ENCODE measurements around the gene CEP41. TPM values are rescaled to one million over a fixed set of nuclear protein-coding genes. Genes with fewer than 3 reads are reported as not detected.
A peak's percentile ranks its signal among the peaks of the same experiment; 100 is the strongest.

CEP41 gene
- total RNA-seq, 2 experiments from 2014 or later = 3.3 to 4.8 TPM

GRCh38 chr7:130463553-130464434 is 23.0 kb upstream of the CEP41 start:
- no peaks in the 10 kb centered on the region for H3K27me3 ChIP-seq (ENCODE audit: control insufficient read depth in 1 of 2, insufficient read depth in 2 of 2, low read length in 2 of 2)
- H3K27me3 Mint-ChIP-seq = no peaks in the 10 kb centered on the region
- CTCF ChIA-PET = no interaction called here
- no peak overlapping the region for H3K27ac ChIP-seq (ENCODE audit: low read depth in 1 of 2, low read length in 2 of 2)
- POLR2A ChIA-PET = interaction anchor here (0.6 kb wide), 1 partner anchor 23 kb away, joined by 5 read pairs; no protein-coding TSS in a partner anchor
- intact Hi-C loops (cut with DNase I, micrococcal nuclease) = no loop called here
- TF ChIP-seq CTCF (IDR thresholded peaks at IDR 0.05) = peak; percentile 6
- H3K4me3 Mint-ChIP-seq = no peak overlapping the region
- H3K36me3 ChIP-seq (ENCODE audit: insufficient read depth, low read length) = no peaks in the 10 kb centered on the region
- ATAC-seq (ENCODE audit: poor library complexity) = no peak
- peaks cover 6 to 7% of the 10 kb centered on the region in 2 experiments for H3K9me3 ChIP-seq (ENCODE audit: control insufficient read depth in 1 of 2, insufficient read depth in 1 of 2, low read length in 2 of 2)
- H3K9me3 Mint-ChIP-seq = peaks cover 5% of the 10 kb centered on the region
- H3K4me1 Mint-ChIP-seq (ENCODE audit: low read depth) = peaks cover 8% of the 10 kb centered on the region
- H3K4me1 ChIP-seq (ENCODE audit: insufficient read depth, low read length) = no peaks in the 10 kb centered on the region
- DNase-seq = peak in 1 of 14 experiments; percentile 13
- H3K4me3 ChIP-seq (ENCODE audit: low read length) = no peak overlapping the region
- no peak overlapping the region for H3K27ac Mint-ChIP-seq
- peaks cover 6% of the 10 kb centered on the region for H3K36me3 Mint-ChIP-seq (ENCODE audit: low read depth)

GRCh38 chr7:130461272-130461671 is 20.5 kb upstream of the CEP41 start:
- intact Hi-C loops (cut with DNase I, micrococcal nuclease) = no loop called here
- H3K27me3 ChIP-seq (ENCODE audit: control insufficient read depth in 1 of 2, insufficient read depth in 2 of 2, low read length in 2 of 2) = no peaks in the 10 kb centered on the region
- H3K4me3 Mint-ChIP-seq = no peak overlapping the region
- ChIA-PET POLR2A (no interaction called here), CTCF (no interaction called here)
- ATAC-seq (ENCODE audit: poor library complexity) (no peak), DNase-seq (no peak)
- H3K27ac Mint-ChIP-seq = no peak overlapping the region
- H3K27me3 Mint-ChIP-seq = no peaks in the 10 kb centered on the region
- H3K36me3 Mint-ChIP-seq (ENCODE audit: low read depth) = peaks cover 6% of the 10 kb centered on the region
- TF ChIP-seq CTCF (IDR thresholded peaks at IDR 0.05) = no peak
- peaks cover 6 to 7% of the 10 kb centered on the region in 2 experiments for H3K9me3 ChIP-seq (ENCODE audit: control insufficient read depth in 1 of 2, insufficient read depth in 1 of 2, low read length in 2 of 2)
- H3K4me1 Mint-ChIP-seq (ENCODE audit: low read depth) = peaks cover 15% of the 10 kb centered on the region
- no peaks in the 10 kb centered on the region for H3K4me1 ChIP-seq (ENCODE audit: insufficient read depth, low read length)
- H3K36me3 ChIP-seq (ENCODE audit: insufficient read depth, low read length) = no peaks in the 10 kb centered on the region
- no peak overlapping the region for H3K27ac ChIP-seq (ENCODE audit: low read depth in 1 of 2, low read length in 2 of 2)
- no peak overlapping the region for H3K4me3 ChIP-seq (ENCODE audit: low read length)
- peaks cover 5% of the 10 kb centered on the region for H3K9me3 Mint-ChIP-seq

DNA sequence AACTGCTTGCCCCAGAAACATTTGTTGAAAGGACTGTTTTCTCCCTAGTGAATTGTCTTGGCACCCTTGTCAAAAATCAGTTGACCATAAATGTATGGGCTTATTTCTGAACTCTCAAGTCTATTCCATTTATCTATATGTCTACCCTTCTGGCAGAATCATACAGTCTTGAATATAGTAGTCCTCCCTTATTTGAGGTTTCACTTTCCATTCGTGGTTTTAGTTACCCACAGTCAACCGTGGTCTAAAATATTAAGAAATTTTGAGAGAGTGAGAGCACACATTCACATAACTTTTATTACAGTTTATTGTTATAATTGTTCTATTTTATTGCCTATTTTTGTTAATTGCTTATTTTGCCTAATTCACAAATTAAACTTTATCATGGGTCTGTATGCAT is 17.4 kb upstream of the CEP41 start:
- intact Hi-C loops (cut with DNase I, micrococcal nuclease) = no loop called here
- Mint-ChIP-seq H3K4me1 (ENCODE audit: low read depth) (peaks cover 10% of the 10 kb centered on the region), H3K27ac (no peak overlapping the region), H3K9me3 (peaks cover 5% of the 10 kb centered on the region), H3K27me3 (no peaks in the 10 kb centered on the region), H3K36me3 (ENCODE audit: low read depth) (peaks cover 6% of the 10 kb centered on the region), H3K4me3 (no peak overlapping the region)
- H3K27ac ChIP-seq (ENCODE audit: low read depth in 1 of 2, low read length in 2 of 2) = no peak overlapping the region
- CTCF ChIA-PET = no interaction called here
- H3K27me3 ChIP-seq (ENCODE audit: control insufficient read depth in 1 of 2, insufficient read depth in 2 of 2, low read length in 2 of 2) = no peaks in the 10 kb centered on the region
- peak; percentile 39 for ATAC-seq (ENCODE audit: poor library complexity)
- peak overlapping the region; percentile 1 for H3K4me3 ChIP-seq (ENCODE audit: low read length)
- TF ChIP-seq CTCF (IDR thresholded peaks at IDR 0.05) = no peak
- no peaks in the 10 kb centered on the region for H3K36me3 ChIP-seq (ENCODE audit: insufficient read depth, low read length)
- no peaks in the 10 kb centered on the region for H3K4me1 ChIP-seq (ENCODE audit: insufficient read depth, low read length)
- DNase-seq = peak in 3 of 14 experiments; percentile 13 to 37 (median 26)
- POLR2A ChIA-PET = interaction anchor here (0.8 kb wide), 1 partner anchor 41 kb away, joined by 3 read pairs; no protein-coding TSS in a partner anchor
- peaks cover 6 to 7% of the 10 kb centered on the region in 2 experiments for H3K9me3 ChIP-seq (ENCODE audit: control insufficient read depth in 1 of 2, insufficient read depth in 1 of 2, low read length in 2 of 2)
